Stimulated activated CD8-positive, alpha-beta memory T cell treated with anti-CD3 and anti-CD28 coated beads, Interleukin-4, amount 100 ng/mL, for 1 hour (primary cell): ENCODE measurements around the gene CAPN2.
"Not testable (repeated sequence)": the region's sequence is repeated elsewhere in the genome, so short reads cannot be mapped to it uniquely, and the experiment has no call there.

Experiments used
- DNase-seq, 2 donors: peaks; one replicate each; pipeline ENCODE4 v3.0.0-alpha.2; 2020; ENCODE audit warnings: low read depth in 2 of 2, low spot score in 1 of 2

The CAPN2 gene

GRCh38 chr1:223738465-223739365, 26.4 kb downstream of the CAPN2 start:
- no peak for DNase-seq

GRCh38 chr1:223739366-223740037, 27.2 kb downstream of the CAPN2 start:
- no peak for DNase-seq

DNA sequence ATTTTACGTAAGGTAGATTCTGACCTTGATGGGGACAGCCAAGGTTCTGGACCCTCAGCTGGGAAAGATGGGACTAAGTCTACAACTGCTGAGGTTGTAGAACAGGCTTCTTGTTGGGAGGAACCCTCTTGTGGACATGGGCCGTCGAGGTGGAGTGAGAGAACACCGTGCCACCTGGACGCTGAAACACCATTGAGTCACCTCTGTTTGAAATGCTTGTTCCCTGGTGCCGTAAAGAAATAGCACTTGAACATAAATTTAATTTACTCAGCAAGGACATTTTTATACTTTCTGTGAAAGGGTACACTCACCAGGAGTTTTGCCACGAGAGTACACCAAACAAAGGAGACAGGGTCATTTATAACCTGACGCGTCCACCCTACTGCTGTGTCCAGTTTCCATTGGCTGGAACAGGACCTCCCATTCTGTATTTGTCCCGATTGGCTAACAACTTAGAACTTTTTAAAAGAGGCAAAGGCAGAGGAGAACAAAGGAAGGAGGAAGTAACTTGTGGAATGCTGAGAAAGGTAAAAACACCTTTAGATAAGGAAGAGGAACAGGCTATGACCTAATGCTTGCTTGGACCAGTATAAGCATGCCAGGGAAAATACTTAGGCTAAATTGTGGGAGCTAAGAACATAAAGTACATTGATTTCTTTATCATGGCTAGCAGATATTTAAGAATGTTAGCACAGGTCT, 27.8 kb downstream of the CAPN2 start:
- DNase-seq, result not testable (repeated sequence)

GRCh38 chr1:223741861-223742260, 29.5 kb downstream of the CAPN2 start:
- DNase-seq, result no peak

- no peak for DNase-seq
These were observed 30.6 kb downstream of the CAPN2 start for GRCh38 chr1:223742856-223743517.

- no peak for DNase-seq
These were observed 33.4 kb downstream of the CAPN2 start for GRCh38 chr1:223745731-223746130.

- DNase-seq, result no peak
These were observed 35.5 kb downstream of the CAPN2 start for GRCh38 chr1:223747838-223748335.

GRCh38 chr1:223748405-223748772, 36.0 kb downstream of the CAPN2 start:
- no peak for DNase-seq

GRCh38 chr1:223748773-223749733, 36.7 kb downstream of the CAPN2 start:
- peak; percentile 36 to 40 for DNase-seq

DNA sequence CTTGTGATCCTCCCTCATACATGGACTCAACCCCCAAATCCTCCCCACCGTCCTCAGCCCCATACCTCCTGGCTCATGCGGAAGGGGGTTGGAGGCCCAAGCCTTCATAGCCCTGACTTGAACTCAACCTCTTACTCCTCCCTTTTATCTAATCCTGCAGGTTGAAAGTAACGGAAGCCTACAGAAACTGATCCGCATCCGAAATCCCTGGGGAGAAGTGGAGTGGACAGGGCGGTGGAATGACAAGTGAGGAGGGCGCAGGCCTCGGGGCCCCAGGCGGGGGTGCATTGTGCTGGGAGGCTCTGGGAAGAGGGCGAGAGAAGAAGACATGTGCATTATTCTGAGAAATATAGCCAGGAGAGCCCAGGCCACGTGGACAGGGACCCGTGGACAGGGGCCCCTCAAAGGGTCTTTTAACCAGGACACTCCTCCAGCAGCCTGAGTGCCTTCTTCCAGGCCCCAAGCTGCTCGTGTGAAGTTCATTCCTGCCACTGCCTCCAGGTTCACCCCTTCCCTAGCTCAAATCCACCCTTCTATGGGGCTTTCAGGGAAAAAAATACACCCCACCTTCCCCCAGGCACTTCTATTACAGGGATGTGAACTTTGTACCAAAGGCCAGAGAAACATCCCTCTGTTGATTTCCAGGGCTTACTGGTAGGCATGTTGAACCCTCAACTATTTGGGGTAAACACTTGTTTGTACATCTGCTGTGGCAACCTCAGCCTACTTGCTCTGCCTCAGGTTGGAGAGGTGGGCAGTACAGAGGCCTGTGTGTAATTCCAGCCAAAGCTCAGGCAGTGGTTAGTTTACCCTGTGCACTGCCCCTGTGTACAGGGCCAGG, 38.6 kb downstream of the CAPN2 start:
- DNase-seq, result no peak

DNA sequence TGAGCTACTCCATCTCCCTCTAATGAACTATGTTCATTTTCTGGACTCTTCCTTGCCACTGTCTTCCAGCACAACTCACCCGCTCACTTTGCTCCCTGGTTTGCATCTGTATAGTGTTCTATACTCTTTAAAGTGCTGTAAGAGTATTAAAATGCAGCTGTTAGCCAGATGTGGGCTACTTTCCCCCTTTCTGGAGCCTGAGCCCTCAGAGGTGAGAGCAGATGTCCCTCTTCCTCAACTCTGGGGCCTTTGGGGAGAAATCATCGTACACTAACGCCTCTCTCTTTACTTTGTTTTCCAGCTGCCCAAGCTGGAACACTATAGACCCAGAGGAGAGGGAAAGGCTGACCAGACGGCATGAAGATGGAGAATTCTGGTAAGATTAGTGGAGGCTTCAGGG, 39.4 kb downstream of the CAPN2 start:
- no peak for DNase-seq

GRCh38 chr1:223752721-223753515, 40.6 kb downstream of the CAPN2 start:
- DNase-seq, result no peak

- no peak for DNase-seq
These were observed 42.5 kb downstream of the CAPN2 start for GRCh38 chr1:223754681-223755431.

DNA sequence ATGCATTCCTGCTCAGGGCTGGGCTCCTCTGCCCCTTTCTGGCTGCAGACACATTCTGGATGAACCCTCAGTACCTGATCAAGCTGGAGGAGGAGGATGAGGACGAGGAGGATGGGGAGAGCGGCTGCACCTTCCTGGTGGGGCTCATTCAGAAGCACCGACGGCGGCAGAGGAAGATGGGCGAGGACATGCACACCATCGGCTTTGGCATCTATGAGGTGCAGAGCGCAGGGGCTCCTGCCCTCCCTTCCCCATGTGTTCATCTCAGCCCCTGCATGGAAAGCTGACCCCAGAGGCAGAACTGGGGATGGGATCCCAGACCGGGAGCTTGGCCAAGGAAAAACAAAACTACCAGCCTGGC, 43.1 kb downstream of the CAPN2 start:
- DNase-seq, result no peak

GRCh38 chr1:223755992-223756775, 43.8 kb downstream of the CAPN2 start:
- DNase-seq, result no peak

DNA sequence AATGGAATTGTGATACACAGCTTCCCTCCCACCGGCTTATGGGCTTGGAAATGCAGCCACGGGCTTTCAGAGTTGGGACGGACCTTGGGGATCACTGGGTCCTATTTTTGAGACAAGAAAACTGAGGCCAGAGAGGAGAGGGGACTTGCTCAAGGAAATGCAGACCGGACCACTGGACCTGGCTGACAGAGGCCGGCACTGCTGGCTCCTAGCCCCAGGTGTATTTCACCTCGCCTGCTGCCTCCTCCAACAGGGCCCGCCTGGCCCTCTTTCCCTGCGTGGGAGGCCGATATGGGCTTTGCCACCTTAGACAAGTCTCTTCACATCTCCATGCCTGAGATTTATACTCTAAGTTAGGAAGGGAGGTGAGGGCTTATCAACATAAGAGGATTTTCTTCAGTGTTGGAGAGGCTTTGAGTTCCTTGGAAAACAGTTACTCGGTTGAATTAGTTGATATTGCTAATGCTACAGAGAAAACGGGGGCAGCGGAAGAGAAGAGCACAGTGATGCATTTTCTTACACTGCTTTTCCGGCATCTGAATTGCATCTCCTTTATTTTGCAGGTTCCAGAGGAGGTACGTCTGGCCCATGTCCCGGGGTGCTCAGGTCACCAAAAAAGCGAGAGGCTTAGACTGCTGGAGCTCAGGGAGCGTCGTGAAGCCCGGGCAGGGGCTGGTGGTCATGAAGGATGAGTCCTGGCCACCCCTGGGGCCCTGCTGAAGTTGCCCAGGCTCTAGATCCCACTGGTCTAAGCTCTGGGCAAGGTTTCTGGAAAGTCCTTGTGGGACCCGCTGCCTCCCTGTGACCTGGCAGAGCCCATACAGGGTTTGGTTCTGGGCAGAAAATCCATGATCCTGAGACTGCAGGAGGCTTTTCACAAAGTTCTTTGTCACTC, 44.7 kb downstream of the CAPN2 start:
- no peak for DNase-seq
